Measurements from ENCODE around the gene DCLRE1B. TPM values are rescaled to one million over a fixed set of nuclear protein-coding genes. Genes with fewer than 3 reads are reported as not detected.

Gene DCLRE1B
- total and polyA plus RNA-seq, 12 donors, result 1.1 to 6.1 (median 3.8) TPM

- Histone ChIP-seq H3K4me3 (no peak overlapping the region), H3K27me3 (no peaks in the 10 kb centered on the region), H3K36me3 (replicated peaks in 1 of 2) (no peaks in the 10 kb centered on the region), H3K9me3 (replicated peaks in 1 of 3) (no peaks in the 10 kb centered on the region), H3K4me1 (replicated peaks in 1 of 2) (no peaks in the 10 kb centered on the region), H3K27ac (no peak overlapping the region)
- WGBS, 4 donors, result 71 to 82% (median 81%) methylated on average over 3 of the region's 3 CpGs
- DNase-seq, result no peak
- TF ChIP-seq POLR2A (IDR thresholded peaks at IDR 0.05) (no peak), CTCF (IDR thresholded peaks at IDR 0.05) (no peak)
- intact Hi-C loops (cut with DNase I), result no loop called here
These were observed 46.7 kb upstream of the DCLRE1B start for GRCh38 chr1:113858418-113858817.

GRCh38 chr1:113858982-113859381 is 46.1 kb upstream of the DCLRE1B start:
- no peak for TF ChIP-seq CTCF (IDR thresholded peaks at IDR 0.05)
- no peak for TF ChIP-seq POLR2A (IDR thresholded peaks at IDR 0.05)
- no peaks in the 10 kb centered on the region for H3K9me3 ChIP-seq (replicated peaks in 1 of 3)
- no peak overlapping the region for H3K27ac ChIP-seq
- no peak for DNase-seq
- no peak overlapping the region for H3K4me3 ChIP-seq
- no peaks in the 10 kb centered on the region for H3K4me1 ChIP-seq (replicated peaks in 1 of 2)
- WGBS, 4 donors, result 78 to 85% (median 81%) methylated on average over 1 of the region's 1 CpG
- no peaks in the 10 kb centered on the region for H3K36me3 ChIP-seq (replicated peaks in 1 of 2)
- intact Hi-C loops (cut with DNase I), result no loop called here
- no peaks in the 10 kb centered on the region for H3K27me3 ChIP-seq

- no peak for DNase-seq
- Histone ChIP-seq H3K4me3 (peak overlapping the region in 1 of 4 donors; percentile 5), H3K9me3 (replicated peaks in 1 of 3) (no peaks in the 10 kb centered on the region), H3K36me3 (replicated peaks in 1 of 2) (no peaks in the 10 kb centered on the region), H3K4me1 (replicated peaks in 1 of 2) (no peaks in the 10 kb centered on the region), H3K27me3 (no peaks in the 10 kb centered on the region), H3K27ac (peak overlapping the region in 1 of 5 donors; percentile 15)
- intact Hi-C loops (cut with DNase I), result no loop called here
- 59 to 68% (median 64%) methylated on average over 3 of the region's 3 CpGs for WGBS, 4 donors
- TF ChIP-seq CTCF (IDR thresholded peaks at IDR 0.05) (no peak), POLR2A (IDR thresholded peaks at IDR 0.05) (no peak)
These were observed 45.5 kb upstream of the DCLRE1B start for GRCh38 chr1:113859478-113860175.

GRCh38 chr1:113860891-113861290 is 44.2 kb upstream of the DCLRE1B start:
- Histone ChIP-seq H3K4me1 (replicated peaks in 1 of 2) (no peaks in the 10 kb centered on the region), H3K27ac (peak overlapping the region in 1 of 5 donors; percentile 31), H3K27me3 (no peaks in the 10 kb centered on the region), H3K4me3 (no peak overlapping the region), H3K9me3 (replicated peaks in 1 of 3) (no peaks in the 10 kb centered on the region), H3K36me3 (replicated peaks in 1 of 2) (no peaks in the 10 kb centered on the region)
- DNase-seq, result no peak
- 56 to 61% (median 60%) methylated on average over 3 of the region's 3 CpGs for WGBS, 4 donors
- intact Hi-C loops (cut with DNase I), result no loop called here
- TF ChIP-seq POLR2A (IDR thresholded peaks at IDR 0.05) (no peak), CTCF (IDR thresholded peaks at IDR 0.05) (no peak)
